ENCODE results near the gene RHCG. TPM values are rescaled to one million over a fixed set of nuclear protein-coding genes. Genes with fewer than 3 reads are reported as not detected.

RHCG gene
- total and polyA plus RNA-seq, 2 donors (not counting 1 experiment from before 2014, with no cell fraction given): under 0.01 TPM; not detected in 1

DNA sequence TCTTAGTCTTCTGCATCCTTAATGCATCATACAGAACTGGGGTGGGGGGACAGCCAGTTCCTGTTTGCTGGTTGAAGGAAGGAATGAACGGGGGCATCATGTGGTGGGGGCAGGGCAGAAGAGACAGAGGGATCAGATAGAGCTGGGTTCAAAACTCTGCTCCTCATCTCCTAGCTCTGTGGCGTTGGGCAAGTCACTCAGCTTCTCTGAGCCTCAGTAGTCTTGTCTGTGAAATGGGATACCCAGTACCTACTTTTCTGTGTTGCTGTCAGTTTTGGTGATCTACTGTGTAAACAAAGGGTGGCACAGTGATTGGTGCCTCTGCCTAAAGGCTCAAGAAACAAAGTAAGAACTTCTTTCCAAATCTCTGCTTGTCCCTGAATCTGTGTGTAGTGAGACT, 36.3 kb downstream of the RHCG start:
- Histone ChIP-seq H3K79me2 (ENCODE audit: control insufficient read depth, insufficient read depth, low read length) (no peaks in the 10 kb centered on the region), H3K9ac (ENCODE audit: insufficient read depth, low read length) (no peak overlapping the region), H3K4me3 (replicated peaks in 1 of 4; ENCODE audit: control extremely low read depth in 1 of 4, insufficient read depth in 1 of 4, low read depth in 3 of 4, low read length in 4 of 4) (no peak overlapping the region), H3K27ac (ENCODE audit: insufficient read depth, low read length) (no peak overlapping the region), H4K20me1 (ENCODE audit: control insufficient read depth, extremely low read depth, insufficient read depth, low read length) (no peaks in the 10 kb centered on the region), H3K4me2 (ENCODE audit: extremely low read depth, insufficient read depth, low read length) (no peak overlapping the region), H3K9me3 (ENCODE audit: control insufficient read depth, insufficient read depth, low read depth, low read length) (no peaks in the 10 kb centered on the region), H3K4me1 (ENCODE audit: control insufficient read depth, extremely low read depth, insufficient read depth, low read length) (no peaks in the 10 kb centered on the region), H3K27me3 (ENCODE audit: control insufficient read depth, insufficient read depth, low read length) (no peaks in the 10 kb centered on the region), H3K36me3 (ENCODE audit: control insufficient read depth, insufficient read depth, low read length) (no peaks in the 10 kb centered on the region), H2AFZ (ENCODE audit: low read length) (no peak overlapping the region)
- no peak for DNase-seq (ENCODE audit: low read depth in 2 of 2)
- TF ChIP-seq, protein P1, sequence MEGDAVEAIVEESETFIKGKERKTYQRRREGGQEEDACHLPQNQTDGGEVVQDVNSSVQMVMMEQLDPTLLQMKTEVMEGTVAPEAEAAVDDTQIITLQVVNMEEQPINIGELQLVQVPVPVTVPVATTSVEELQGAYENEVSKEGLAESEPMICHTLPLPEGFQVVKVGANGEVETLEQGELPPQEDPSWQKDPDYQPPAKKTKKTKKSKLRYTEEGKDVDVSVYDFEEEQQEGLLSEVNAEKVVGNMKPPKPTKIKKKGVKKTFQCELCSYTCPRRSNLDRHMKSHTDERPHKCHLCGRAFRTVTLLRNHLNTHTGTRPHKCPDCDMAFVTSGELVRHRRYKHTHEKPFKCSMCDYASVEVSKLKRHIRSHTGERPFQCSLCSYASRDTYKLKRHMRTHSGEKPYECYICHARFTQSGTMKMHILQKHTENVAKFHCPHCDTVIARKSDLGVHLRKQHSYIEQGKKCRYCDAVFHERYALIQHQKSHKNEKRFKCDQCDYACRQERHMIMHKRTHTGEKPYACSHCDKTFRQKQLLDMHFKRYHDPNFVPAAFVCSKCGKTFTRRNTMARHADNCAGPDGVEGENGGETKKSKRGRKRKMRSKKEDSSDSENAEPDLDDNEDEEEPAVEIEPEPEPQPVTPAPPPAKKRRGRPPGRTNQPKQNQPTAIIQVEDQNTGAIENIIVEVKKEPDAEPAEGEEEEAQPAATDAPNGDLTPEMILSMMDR (conservative IDR thresholded peaks at IDR 0.05 in 1 of 2, IDR thresholded peaks at IDR 0.05 in 1 of 2; ENCODE audit: low read depth in 1 of 2, low read length in 2 of 2): no peak
- no peak for TF ChIP-seq EZH2 (IDR thresholded peaks at IDR 0.05; ENCODE audit: low read length, missing control alignments)

DNA sequence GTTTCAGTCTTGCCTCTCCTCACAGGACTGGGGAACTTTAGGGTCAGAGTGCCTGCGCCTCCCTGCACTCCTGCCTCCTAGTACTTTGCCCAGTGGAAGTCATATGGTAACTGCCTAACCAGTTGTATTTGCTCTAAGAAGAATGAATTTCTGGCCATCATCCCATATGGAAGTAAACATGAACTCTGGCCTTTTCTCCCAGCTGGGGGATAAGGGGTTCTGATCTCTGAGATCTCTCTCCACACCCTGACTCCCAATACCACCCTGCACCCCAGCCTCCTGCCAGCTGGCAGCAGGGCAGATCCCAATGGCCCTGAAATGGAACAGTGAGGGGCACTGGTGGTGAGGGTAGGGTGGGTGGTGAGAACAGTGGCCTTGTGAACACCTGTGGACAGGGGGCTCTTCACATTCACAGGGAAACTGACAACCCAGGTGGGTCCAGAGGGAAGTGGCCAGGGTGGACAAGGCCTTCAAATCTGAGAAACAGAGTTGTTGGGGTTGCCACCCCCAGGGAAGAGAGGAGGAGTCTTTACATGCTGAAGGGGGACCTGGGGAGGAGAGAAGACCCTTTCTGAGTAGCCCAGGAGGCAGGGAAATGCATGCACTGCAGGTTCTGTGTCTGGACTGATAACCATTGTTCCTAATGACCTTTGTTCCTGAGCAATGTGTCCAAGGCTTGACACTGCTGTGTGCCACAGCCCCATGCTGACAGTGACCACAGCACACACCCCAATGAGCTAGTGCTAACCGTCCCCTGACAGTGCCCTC, 36.9 kb downstream of the RHCG start:
- Histone ChIP-seq H3K9ac (ENCODE audit: insufficient read depth, low read length) (no peak overlapping the region), H3K4me2 (ENCODE audit: extremely low read depth, insufficient read depth, low read length) (no peak overlapping the region), H3K27ac (ENCODE audit: insufficient read depth, low read length) (no peak overlapping the region), H3K36me3 (ENCODE audit: control insufficient read depth, insufficient read depth, low read length) (no peaks in the 10 kb centered on the region), H3K27me3 (ENCODE audit: control insufficient read depth, insufficient read depth, low read length) (no peaks in the 10 kb centered on the region), H3K79me2 (ENCODE audit: control insufficient read depth, insufficient read depth, low read length) (no peaks in the 10 kb centered on the region), H3K4me3 (replicated peaks in 1 of 4; ENCODE audit: control extremely low read depth in 1 of 4, insufficient read depth in 1 of 4, low read depth in 3 of 4, low read length in 4 of 4) (no peak overlapping the region), H4K20me1 (ENCODE audit: control insufficient read depth, extremely low read depth, insufficient read depth, low read length) (no peaks in the 10 kb centered on the region), H3K9me3 (ENCODE audit: control insufficient read depth, insufficient read depth, low read depth, low read length) (no peaks in the 10 kb centered on the region), H2AFZ (ENCODE audit: low read length) (no peak overlapping the region), H3K4me1 (ENCODE audit: control insufficient read depth, extremely low read depth, insufficient read depth, low read length) (no peaks in the 10 kb centered on the region)
- TF ChIP-seq, protein P1 (conservative IDR thresholded peaks at IDR 0.05 in 1 of 2, IDR thresholded peaks at IDR 0.05 in 1 of 2; ENCODE audit: low read depth in 1 of 2, low read length in 2 of 2): no peak
- no peak for DNase-seq (ENCODE audit: low read depth in 2 of 2)

DNA sequence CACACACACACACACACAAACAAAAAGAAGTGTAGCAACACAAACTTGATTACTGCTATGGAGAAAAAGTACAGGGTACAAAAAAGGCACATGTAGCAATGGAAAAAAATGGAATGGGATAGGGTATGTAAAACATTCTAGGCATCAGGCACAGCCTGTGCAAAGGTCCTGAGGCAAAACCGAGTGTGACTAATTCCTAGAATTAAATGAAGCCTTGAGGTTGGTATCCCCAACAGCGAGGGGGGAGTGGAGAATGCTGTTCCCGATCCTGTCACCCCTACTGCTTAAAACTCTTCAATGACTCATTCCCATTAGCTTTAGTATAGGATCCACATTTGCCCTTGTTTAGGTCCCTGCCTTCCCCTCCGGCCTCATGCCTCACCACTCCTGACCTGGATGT, 37.9 kb downstream of the RHCG start:
- no peak overlapping the region for H3K4me3 ChIP-seq (replicated peaks in 1 of 4; ENCODE audit: control extremely low read depth in 1 of 4, insufficient read depth in 1 of 4, low read depth in 3 of 4, low read length in 4 of 4)
- H3K4me1 ChIP-seq (ENCODE audit: control insufficient read depth, extremely low read depth, insufficient read depth, low read length): no peaks in the 10 kb centered on the region
- H3K79me2 ChIP-seq (ENCODE audit: control insufficient read depth, insufficient read depth, low read length): no peaks in the 10 kb centered on the region
- H3K9ac ChIP-seq (ENCODE audit: insufficient read depth, low read length): no peak overlapping the region
- no peak overlapping the region for H2AFZ ChIP-seq (ENCODE audit: low read length)
- DNase-seq (ENCODE audit: low read depth in 2 of 2): no peak
- H3K27me3 ChIP-seq (ENCODE audit: control insufficient read depth, insufficient read depth, low read length): no peaks in the 10 kb centered on the region
- H4K20me1 ChIP-seq (ENCODE audit: control insufficient read depth, extremely low read depth, insufficient read depth, low read length): no peaks in the 10 kb centered on the region
- H3K9me3 ChIP-seq (ENCODE audit: control insufficient read depth, insufficient read depth, low read depth, low read length): no peaks in the 10 kb centered on the region
- H3K4me2 ChIP-seq (ENCODE audit: extremely low read depth, insufficient read depth, low read length): no peak overlapping the region
- no peaks in the 10 kb centered on the region for H3K36me3 ChIP-seq (ENCODE audit: control insufficient read depth, insufficient read depth, low read length)
- no peak overlapping the region for H3K27ac ChIP-seq (ENCODE audit: insufficient read depth, low read length)
- TF ChIP-seq EZH2 (IDR thresholded peaks at IDR 0.05; ENCODE audit: low read length, missing control alignments): no peak
